Measurements from ENCODE around the gene COL9A2. TPM values are rescaled to one million over a fixed set of nuclear protein-coding genes. Genes with fewer than 3 reads are reported as not detected.

The COL9A2 gene
- total RNA-seq, 2 experiments from 2014 or later: 10.6 to 21.4 TPM

DNA sequence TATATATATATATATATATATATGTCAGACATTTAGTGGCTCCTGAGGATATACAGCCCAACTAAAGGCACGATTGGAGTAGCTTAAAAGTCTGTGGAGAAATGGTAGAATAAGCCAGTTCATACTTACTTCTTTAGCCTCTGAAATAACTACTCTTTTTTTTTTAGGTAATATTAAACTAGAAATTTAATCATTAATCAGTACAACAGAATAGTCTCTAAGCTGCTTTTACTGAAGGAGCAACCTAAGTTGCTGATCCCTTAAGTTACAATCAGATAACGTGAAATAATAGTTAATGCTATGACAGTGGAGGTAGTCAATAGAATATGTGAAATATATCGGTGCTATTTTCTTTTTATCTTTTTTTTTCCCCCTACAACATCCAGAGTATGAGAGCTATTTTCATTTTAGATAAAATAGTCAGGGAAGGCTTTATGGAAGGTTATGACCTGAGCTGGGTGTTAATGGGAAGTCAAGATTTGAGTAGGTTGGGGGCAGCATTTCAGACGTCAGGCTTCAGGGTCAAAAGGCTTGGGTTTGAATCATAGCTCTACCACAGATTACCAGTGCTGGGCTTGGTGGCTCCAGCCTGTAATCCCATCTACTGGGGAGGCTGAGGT, 43.4 kb downstream of the COL9A2 start:
- H2AFZ ChIP-seq (ENCODE audit: low read length): no peak overlapping the region
- POLR2A ChIA-PET: interaction anchor here (0.7 to 2.1 kb wide), 2 partner anchors 8 to 63 kb away, joined by 4 to 5 read pairs; no protein-coding TSS in a partner anchor

DNA sequence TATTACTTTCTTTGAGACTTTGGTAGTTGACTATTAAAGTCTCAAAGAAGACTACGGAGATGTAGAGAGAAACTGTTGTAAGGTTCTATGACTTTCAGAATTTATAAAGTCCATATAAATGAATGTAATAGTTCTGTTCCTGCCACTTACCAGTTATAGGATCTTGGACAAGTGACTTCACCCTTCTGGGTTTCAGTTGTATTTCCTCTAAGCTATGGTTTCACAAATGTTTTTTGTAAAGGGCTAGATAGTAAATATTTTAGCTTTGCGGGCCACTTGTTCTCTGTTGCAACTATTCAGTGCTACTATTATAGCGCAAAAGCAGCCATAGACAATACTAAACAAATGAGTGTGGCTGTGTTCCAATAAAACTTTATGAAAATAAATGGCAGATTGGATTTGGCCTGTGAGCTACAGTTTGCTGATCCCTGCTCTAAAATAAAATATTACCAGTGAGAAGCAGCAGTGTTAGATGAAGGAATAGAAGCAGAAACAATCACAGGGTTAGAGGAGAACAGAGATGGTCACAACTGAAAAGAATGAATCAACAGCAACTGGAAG, 44.4 kb downstream of the COL9A2 start:
- Histone ChIP-seq H3K9me3 (ENCODE audit: low read length) (no peaks in the 10 kb centered on the region), H2AFZ (ENCODE audit: low read length) (no peak overlapping the region), H3K36me3 (ENCODE audit: insufficient read depth, low read length) (peaks cover 83% of the 10 kb centered on the region), H4K20me1 (ENCODE audit: insufficient read depth, low read length) (no peaks in the 10 kb centered on the region), H3K4me1 (ENCODE audit: insufficient read depth, low read length, poor library complexity, severe bottlenecking) (no peaks in the 10 kb centered on the region), H3K27ac (ENCODE audit: low read depth, low read length, poor library complexity, severe bottlenecking) (no peak overlapping the region), H3K9me2 (ENCODE audit: insufficient read depth, low read length) (no peaks in the 10 kb centered on the region), H3K79me2 (ENCODE audit: insufficient read depth, low read depth, low read length) (no peaks in the 10 kb centered on the region), H3K4me3 (ENCODE audit: low read depth, low read length, poor library complexity, severe bottlenecking) (no peak overlapping the region), H3K4me2 (ENCODE audit: low read length) (no peak overlapping the region)
- no peak for TF ChIP-seq EZH2phosphoT487 (IDR thresholded peaks at IDR 0.05; ENCODE audit: borderline replicate concordance, low read depth, low read length)
- TF ChIP-seq CTCF (conservative IDR thresholded peaks at IDR 0.05; ENCODE audit: low read length): no peak
- no peak for DNase-seq (ENCODE audit: low spot score)
- ChIA-PET CTCF (ENCODE audit: unreplicated experiment) (interaction anchor here (0.5 kb wide), 1 partner anchor 847 kb away, joined by 3 read pairs; no protein-coding TSS in a partner anchor), POLR2A (interaction anchor here (0.7 to 2.1 kb wide), 2 partner anchors 9 to 62 kb away, joined by 4 to 5 read pairs; no protein-coding TSS in a partner anchor)
- intact Hi-C loops (cut with micrococcal nuclease; ENCODE audit: unreplicated experiment): no loop called here
- BruUV-seq (replicated peaks): no TSS peak

More for the DNA sequence above, 43.4 kb downstream of the COL9A2 start:
- Histone ChIP-seq H3K79me2 (ENCODE audit: insufficient read depth, low read depth, low read length) (no peaks in the 10 kb centered on the region), H3K36me3 (ENCODE audit: insufficient read depth, low read length) (peaks cover 79% of the 10 kb centered on the region), H3K4me1 (ENCODE audit: insufficient read depth, low read length, poor library complexity, severe bottlenecking) (no peaks in the 10 kb centered on the region), H3K27ac (ENCODE audit: low read depth, low read length, poor library complexity, severe bottlenecking) (no peak overlapping the region), H3K9me3 (ENCODE audit: low read length) (no peaks in the 10 kb centered on the region), H3K9me2 (ENCODE audit: insufficient read depth, low read length) (no peaks in the 10 kb centered on the region), H3K4me2 (ENCODE audit: low read length) (no peak overlapping the region), H3K4me3 (ENCODE audit: low read depth, low read length, poor library complexity, severe bottlenecking) (no peak overlapping the region), H4K20me1 (ENCODE audit: insufficient read depth, low read length) (no peaks in the 10 kb centered on the region)
- no peak for DNase-seq (ENCODE audit: low spot score)
- BruUV-seq (replicated peaks): no TSS peak
- intact Hi-C loops (cut with micrococcal nuclease; ENCODE audit: unreplicated experiment): no loop called here
- TF ChIP-seq EZH2phosphoT487 (IDR thresholded peaks at IDR 0.05; ENCODE audit: borderline replicate concordance, low read depth, low read length) (no peak), CTCF (conservative IDR thresholded peaks at IDR 0.05; ENCODE audit: low read length) (no peak)
- CTCF ChIA-PET (ENCODE audit: unreplicated experiment): no interaction called here
